Cardiac ventricle fibroblast (primary cell): ENCODE data around the gene URAD. TPM values are rescaled to one million over a fixed set of nuclear protein-coding genes. Genes with fewer than 3 reads are reported as not detected.

Source experiments
- total RNA-seq: library from RNA; depleted of rRNA; stranded (reverse); fragments of >200 nt; gene quantifications from 2 replicates; pipeline ENCODE4 v1.2.3, GENCODE V29; 2015

Gene URAD, protein sequence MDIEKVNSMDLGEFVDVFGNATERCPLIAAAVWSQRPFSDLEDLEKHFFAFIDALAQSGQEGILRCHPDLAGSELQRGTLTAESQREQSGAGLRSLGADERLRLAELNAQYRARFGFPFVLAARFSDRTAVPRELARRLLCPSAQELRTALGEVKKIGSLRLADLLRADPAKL
- total RNA-seq: not detected in 2 replicates

GRCh38 chr13:27988520-27988919 lies at the start of gene URAD:
Gene URAD (minus strand): TSS chr13:27988693. CDS start chr13:27988637, 56 bp downstream.

DNA sequence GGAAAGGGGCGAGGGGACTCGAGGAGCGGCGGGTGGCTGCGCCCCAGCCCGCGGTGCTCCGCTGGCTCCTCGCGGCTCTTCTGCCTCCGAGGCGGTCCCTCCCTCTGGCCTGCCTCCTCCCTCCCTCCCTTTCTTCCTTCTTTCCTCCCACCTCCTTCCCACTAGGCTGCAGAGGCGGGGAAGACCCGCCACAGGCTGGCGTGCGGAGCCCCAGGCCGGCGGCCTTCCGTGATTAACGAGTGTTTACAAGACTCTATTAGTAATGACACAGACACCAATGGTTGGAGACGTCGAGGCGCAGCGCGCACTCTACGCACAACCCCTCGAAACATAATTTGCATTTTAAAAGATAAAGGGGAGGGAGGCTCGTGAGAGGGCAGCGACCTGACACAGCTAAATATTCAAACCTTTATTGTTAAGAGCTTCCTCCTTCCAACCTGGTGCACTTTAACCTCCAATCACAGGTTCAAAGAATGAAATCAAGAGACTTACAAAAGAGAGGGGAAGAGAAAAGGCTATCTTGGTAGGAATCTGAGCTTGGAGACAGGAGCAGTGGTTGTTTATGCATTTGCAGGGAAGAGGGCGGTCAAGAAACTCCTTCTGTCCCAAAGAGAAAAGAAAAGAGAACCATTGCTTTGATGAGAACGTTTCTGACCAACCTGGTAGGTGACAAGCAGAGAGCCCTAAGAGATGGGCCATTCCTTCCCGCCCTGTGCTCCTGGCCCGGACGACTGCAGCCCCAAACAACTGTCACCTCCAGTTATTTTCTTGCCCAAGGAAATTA lies 19.2 kb downstream of the URAD start, which contains the start of gene CDX2:
TSS of gene CDX2 (minus strand) at position 234 of the 784 bp plus-strand sequence. CDS start 309 bp downstream, outside the sequence.

Other genes with a start within 250 kb of the URAD start
- gene GSX1, start 196.2 kb downstream of the URAD start, total RNA-seq: not detected in 2 replicates
- gene PDX1, start 68.7 kb downstream of the URAD start, total RNA-seq: not detected in 2 replicates
- not detected in 2 replicates for gene CDX2, start 19.4 kb downstream of the URAD start, total RNA-seq
- not detected in 2 replicates for gene FLT3, start 111.9 kb upstream of the URAD start, total RNA-seq
- 15.6 and 20.0 TPM in 2 replicates for gene PAN3, start 149.9 kb upstream of the URAD start, total RNA-seq